Stimulated activated CD4-positive, alpha-beta T cell treated with anti-CD3 and anti-CD28 coated beads, Interleukin-15, amount 100 ng/mL, for 48 hours (primary cell): ENCODE results near the gene ARL14EP.

ENCODE experiments used
- DNase-seq, 2 donors: peaks; one replicate each; pipeline ENCODE4 v3.0.0-alpha.2; 2020; ENCODE audit warnings: low read depth in 2 of 2

ARL14EP gene

GRCh38 chr11:30380846-30381245 lies 57.9 kb downstream of the ARL14EP start:
- DNase-seq, result no peak

- DNase-seq, result no peak
Measured at GRCh38 chr11:30381879-30382278, 59.0 kb downstream of the ARL14EP start.
